ENCODE data around the gene EGLN2. TPM values are rescaled to one million over a fixed set of nuclear protein-coding genes. Genes with fewer than 3 reads are reported as not detected.

EGLN2 gene
- total and polyA plus RNA-seq, 9 of the 15 experiments (the other 6 are each of a cell fraction or from before 2014, with no cell fraction given): 9.6 to 114 (median 71.0) TPM

- peak; percentile 85; the same call in 1 of the 2 replicates for TF ChIP-seq MITF (IDR thresholded peaks at IDR 0.05)
- TF ChIP-seq ZNF696 (CRISPR knock-in tag; conservative IDR thresholded peaks at IDR 0.05): no peak
- 0 out of 2 replicates have a peak, but pooled peaks have one; percentile 49 for TF ChIP-seq JUN (IDR thresholded peaks at IDR 0.05; ENCODE audit: borderline replicate concordance, low read depth, low read length)
- no peak for TF ChIP-seq JUN (CRISPR knock-in tag; IDR thresholded peaks at IDR 0.05; ENCODE audit: borderline replicate concordance)
- TF ChIP-seq ZNF217 (CRISPR knock-in tag; IDR thresholded peaks at IDR 0.05): no peak
- TF ChIP-seq SREBF1 (IDR thresholded peaks at IDR 0.05; ENCODE audit: borderline replicate concordance, low read depth, low read length): peak; percentile 86; the same call in 1 of the 2 replicates
- no peak for TF ChIP-seq CEBPG (CRISPR knock-in tag; IDR thresholded peaks at IDR 0.05)
- no peak for TF ChIP-seq CEBPG (tag; conservative IDR thresholded peaks at IDR 0.05 in 1 of 2, IDR thresholded peaks at IDR 0.05 in 1 of 2)
- TF ChIP-seq ZNF668 (CRISPR knock-in tag; IDR thresholded peaks at IDR 0.05): peak; percentile 83; the same call in 1 of the 2 replicates
- no peak for TF ChIP-seq ZNF740 (CRISPR knock-in tag; IDR thresholded peaks at IDR 0.05)
- TF ChIP-seq ZNF740 (tag; IDR thresholded peaks at IDR 0.05): peak in 1 of 2 experiments; percentile 81; a peak in 1 of 4 replicates
- no peak for TF ChIP-seq CHD7 (IDR thresholded peaks at IDR 0.05; ENCODE audit: low read depth, low read length)
- peak; percentile 97 for TF ChIP-seq NFRKB (IDR thresholded peaks at IDR 0.05; ENCODE audit: low read depth)
- TF ChIP-seq ADNP (tag; IDR thresholded peaks at IDR 0.05): no peak
Measured at GRCh38 chr19:40750058-40750873, 48.7 kb upstream of the EGLN2 start, which contains the start of gene ACTMAP (continued).

All from K562 (cell line).